K562 (cell line): ENCODE results near the gene RBM19. TPM values are rescaled to one million over a fixed set of nuclear protein-coding genes. Genes with fewer than 3 reads are reported as not detected.

Experiments used
- HDAC3 ChIP-seq: fragments of 450-650 bp; IDR thresholded peaks from 2 replicates; pipeline ENCODE4 v1.6.1; 2018; ENCODE audit warnings: borderline replicate concordance, mild to moderate bottlenecking, moderate library complexity; ENCODE audit not compliant: partially characterized antibody
- POLR2G ChIP-seq: fragments of 200-400 bp; formaldehyde crosslinking; IDR thresholded peaks from 2 replicates; pipeline ENCODE4 v1.6.1; 2017; ENCODE audit warnings: low read depth, mild to moderate bottlenecking, antibody characterized with exemption, low read length, moderate library complexity
- XRCC5 ChIP-seq: fragments of 200-400 bp; formaldehyde crosslinking; IDR thresholded peaks from 2 replicates; pipeline ENCODE4 v1.6.1; 2017; ENCODE audit warnings: low read depth, mild to moderate bottlenecking, low read length
- ZFPM2 ChIP-seq: fragments of 250-450 bp; sonication (Bioruptor Pico); IDR thresholded peaks from 2 replicates; pipeline ENCODE4 v1.5.1; 2022; ENCODE audit warnings: mild to moderate bottlenecking
- ZNF445 ChIP-seq: fragments of 250-450 bp; sonication (Bioruptor Pico); IDR thresholded peaks from 2 replicates; pipeline ENCODE4 v1.4.0; 2020; ENCODE audit warnings: low read depth, mild to moderate bottlenecking, moderate library complexity
- polyA plus RNA-seq, 8 experiments: library from polyadenylated mRNA; depleted of rRNA in 4 of 8; stranded (reverse) in 5 of 8; unstranded in 3 of 8; fragments of >200 nt; fragmentation: Nextera tagmentation in 2 of 8; fragmentation: Illumina TruSeq in 1 of 8; extraction: Ambion mirVana in 2 of 8; extraction: Trizol in 1 of 8; gene quantifications; 2 replicates each; pipeline versions ENCODE4 v1.2.1 to v1.2.3, GENCODE V29; 2011 to 2014; ENCODE audit warnings: inconsistent platforms in 1 of 8, missing spikeins in 1 of 8
- total RNA-seq, 7 experiments: library from RNA; depleted of rRNA in 6 of 7; stranded (reverse); fragments of >200 nt in 6 of 7; fragmentation: Illumina TruSeq in 2 of 7; extraction: Trizol in 2 of 7; gene quantifications; 2 replicates each; pipeline versions ENCODE4 v1.2.1 to v1.2.3, GENCODE V29; 2011 to 2021; ENCODE audit warnings: low replicate concordance in 1 of 7
- TF ChIP-seq, protein P1 (sequence below): fragments of 450-650 bp; IDR thresholded peaks from 2 replicates; pipeline ENCODE4 v1.6.1; 2016; ENCODE audit warnings: low read depth
- TF ChIP-seq, protein P2 (sequence below): IDR thresholded peaks from 2 replicates; pipeline ENCODE4 v1.6.1; 2016; ENCODE audit warnings: missing genetic modification characterization, missing compliant biosample characterization
- TF ChIP-seq, protein P3 (sequence below): fragments of 450-650 bp; IDR thresholded peaks from 2 replicates; pipeline ENCODE4 v1.6.1; 2018; ENCODE audit warnings: mild to moderate bottlenecking, low read depth; ENCODE audit not compliant: partially characterized antibody

RBM19 gene
- total and polyA plus RNA-seq, 9 of the 15 experiments (the other 6 are each of a cell fraction or from before 2014, with no cell fraction given): 16.0 to 58.4 (median 37.9) TPM

GRCh38 chr12:113938471-113938870 is 27.7 kb downstream of the RBM19 start (continued):
- TF ChIP-seq, protein P1, sequence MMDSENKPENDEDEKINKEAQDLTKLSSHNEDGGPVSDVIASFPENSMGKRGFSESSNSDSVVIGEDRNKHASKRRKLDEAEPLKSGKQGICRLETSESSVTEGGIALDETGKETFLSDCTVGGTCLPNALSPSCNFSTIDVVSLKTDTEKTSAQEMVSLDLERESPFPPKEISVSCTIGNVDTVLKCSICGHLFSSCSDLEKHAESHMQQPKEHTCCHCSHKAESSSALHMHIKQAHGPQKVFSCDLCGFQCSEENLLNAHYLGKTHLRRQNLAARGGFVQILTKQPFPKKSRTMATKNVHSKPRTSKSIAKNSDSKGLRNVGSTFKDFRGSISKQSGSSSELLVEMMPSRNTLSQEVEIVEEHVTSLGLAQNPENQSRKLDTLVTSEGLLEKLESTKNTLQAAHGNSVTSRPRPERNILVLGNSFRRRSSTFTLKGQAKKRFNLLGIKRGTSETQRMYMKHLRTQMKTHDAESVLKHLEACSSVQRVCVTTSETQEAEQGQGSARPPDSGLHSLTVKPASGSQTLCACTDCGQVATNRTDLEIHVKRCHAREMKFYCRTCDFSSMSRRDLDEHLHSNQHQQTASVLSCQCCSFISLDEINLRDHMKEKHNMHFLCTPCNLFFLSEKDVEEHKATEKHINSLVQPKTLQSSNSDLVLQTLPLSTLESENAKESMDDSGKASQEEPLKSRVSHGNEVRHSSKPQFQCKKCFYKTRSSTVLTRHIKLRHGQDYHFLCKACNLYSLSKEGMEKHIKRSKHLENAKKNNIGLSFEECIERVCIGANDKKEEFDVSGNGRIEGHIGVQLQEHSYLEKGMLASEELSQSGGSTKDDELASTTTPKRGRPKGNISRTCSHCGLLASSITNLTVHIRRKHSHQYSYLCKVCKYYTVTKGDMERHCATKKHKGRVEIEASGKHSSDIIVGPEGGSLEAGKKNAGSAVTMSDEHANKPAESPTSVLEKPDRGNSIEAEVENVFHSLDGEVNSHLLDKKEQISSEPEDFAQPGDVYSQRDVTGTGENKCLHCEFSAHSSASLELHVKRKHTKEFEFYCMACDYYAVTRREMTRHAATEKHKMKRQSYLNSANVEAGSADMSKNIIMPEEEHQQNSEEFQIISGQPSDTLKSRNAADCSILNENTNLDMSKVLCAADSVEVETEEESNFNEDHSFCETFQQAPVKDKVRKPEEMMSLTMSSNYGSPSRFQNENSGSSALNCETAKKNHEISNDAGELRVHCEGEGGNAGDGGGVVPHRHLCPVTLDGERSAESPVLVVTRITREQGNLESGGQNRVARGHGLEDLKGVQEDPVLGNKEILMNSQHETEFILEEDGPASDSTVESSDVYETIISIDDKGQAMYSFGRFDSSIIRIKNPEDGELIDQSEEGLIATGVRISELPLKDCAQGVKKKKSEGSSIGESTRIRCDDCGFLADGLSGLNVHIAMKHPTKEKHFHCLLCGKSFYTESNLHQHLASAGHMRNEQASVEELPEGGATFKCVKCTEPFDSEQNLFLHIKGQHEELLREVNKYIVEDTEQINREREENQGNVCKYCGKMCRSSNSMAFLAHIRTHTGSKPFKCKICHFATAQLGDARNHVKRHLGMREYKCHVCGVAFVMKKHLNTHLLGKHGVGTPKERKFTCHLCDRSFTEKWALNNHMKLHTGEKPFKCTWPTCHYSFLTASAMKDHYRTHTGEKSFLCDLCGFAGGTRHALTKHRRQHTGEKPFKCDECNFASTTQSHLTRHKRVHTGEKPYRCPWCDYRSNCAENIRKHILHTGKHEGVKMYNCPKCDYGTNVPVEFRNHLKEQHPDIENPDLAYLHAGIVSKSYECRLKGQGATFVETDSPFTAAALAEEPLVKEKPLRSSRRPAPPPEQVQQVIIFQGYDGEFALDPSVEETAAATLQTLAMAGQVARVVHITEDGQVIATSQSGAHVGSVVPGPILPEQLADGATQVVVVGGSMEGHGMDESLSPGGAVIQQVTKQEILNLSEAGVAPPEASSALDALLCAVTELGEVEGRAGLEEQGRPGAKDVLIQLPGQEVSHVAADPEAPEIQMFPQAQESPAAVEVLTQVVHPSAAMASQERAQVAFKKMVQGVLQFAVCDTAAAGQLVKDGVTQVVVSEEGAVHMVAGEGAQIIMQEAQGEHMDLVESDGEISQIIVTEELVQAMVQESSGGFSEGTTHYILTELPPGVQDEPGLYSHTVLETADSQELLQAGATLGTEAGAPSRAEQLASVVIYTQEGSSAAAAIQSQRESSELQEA: no peak
- TF ChIP-seq XRCC5 (no peak), ZFPM2 (CRISPR knock-in tag) (no peak), HDAC3 (no peak), ZNF445 (CRISPR knock-in tag) (no peak), POLR2G (no peak)
- TF ChIP-seq, protein P2, sequence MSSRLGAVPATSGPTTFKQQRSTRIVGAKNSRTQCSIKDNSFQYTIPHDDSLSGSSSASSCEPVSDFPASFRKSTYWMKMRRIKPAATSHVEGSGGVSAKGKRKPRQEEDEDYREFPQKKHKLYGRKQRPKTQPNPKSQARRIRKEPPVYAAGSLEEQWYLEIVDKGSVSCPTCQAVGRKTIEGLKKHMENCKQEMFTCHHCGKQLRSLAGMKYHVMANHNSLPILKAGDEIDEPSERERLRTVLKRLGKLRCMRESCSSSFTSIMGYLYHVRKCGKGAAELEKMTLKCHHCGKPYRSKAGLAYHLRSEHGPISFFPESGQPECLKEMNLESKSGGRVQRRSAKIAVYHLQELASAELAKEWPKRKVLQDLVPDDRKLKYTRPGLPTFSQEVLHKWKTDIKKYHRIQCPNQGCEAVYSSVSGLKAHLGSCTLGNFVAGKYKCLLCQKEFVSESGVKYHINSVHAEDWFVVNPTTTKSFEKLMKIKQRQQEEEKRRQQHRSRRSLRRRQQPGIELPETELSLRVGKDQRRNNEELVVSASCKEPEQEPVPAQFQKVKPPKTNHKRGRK: no peak
- TF ChIP-seq, protein P3, sequence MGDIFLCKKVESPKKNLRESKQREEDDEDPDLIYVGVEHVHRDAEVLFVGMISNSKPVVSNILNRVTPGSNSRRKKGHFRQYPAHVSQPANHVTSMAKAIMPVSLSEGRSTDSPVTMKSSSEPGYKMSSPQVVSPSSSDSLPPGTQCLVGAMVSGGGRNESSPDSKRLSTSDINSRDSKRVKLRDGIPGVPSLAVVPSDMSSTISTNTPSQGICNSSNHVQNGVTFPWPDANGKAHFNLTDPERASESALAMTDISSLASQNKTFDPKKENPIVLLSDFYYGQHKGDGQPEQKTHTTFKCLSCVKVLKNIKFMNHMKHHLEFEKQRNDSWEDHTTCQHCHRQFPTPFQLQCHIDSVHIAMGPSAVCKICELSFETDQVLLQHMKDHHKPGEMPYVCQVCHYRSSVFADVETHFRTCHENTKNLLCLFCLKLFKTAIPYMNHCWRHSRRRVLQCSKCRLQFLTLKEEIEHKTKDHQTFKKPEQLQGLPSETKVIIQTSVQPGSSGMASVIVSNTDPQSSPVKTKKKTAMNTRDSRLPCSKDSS: no peak
